ENCODE measurements around the gene FAM83B.
"Not testable (repeated sequence)": the region's sequence is repeated elsewhere in the genome, so short reads cannot be mapped to it uniquely, and the experiment has no call there.

The FAM83B gene, protein sequence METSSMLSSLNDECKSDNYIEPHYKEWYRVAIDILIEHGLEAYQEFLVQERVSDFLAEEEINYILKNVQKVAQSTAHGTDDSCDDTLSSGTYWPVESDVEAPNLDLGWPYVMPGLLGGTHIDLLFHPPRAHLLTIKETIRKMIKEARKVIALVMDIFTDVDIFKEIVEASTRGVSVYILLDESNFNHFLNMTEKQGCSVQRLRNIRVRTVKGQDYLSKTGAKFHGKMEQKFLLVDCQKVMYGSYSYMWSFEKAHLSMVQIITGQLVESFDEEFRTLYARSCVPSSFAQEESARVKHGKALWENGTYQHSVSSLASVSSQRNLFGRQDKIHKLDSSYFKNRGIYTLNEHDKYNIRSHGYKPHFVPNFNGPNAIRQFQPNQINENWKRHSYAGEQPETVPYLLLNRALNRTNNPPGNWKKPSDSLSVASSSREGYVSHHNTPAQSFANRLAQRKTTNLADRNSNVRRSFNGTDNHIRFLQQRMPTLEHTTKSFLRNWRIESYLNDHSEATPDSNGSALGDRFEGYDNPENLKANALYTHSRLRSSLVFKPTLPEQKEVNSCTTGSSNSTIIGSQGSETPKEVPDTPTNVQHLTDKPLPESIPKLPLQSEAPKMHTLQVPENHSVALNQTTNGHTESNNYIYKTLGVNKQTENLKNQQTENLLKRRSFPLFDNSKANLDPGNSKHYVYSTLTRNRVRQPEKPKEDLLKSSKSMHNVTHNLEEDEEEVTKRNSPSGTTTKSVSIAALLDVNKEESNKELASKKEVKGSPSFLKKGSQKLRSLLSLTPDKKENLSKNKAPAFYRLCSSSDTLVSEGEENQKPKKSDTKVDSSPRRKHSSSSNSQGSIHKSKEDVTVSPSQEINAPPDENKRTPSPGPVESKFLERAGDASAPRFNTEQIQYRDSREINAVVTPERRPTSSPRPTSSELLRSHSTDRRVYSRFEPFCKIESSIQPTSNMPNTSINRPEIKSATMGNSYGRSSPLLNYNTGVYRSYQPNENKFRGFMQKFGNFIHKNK

DNA sequence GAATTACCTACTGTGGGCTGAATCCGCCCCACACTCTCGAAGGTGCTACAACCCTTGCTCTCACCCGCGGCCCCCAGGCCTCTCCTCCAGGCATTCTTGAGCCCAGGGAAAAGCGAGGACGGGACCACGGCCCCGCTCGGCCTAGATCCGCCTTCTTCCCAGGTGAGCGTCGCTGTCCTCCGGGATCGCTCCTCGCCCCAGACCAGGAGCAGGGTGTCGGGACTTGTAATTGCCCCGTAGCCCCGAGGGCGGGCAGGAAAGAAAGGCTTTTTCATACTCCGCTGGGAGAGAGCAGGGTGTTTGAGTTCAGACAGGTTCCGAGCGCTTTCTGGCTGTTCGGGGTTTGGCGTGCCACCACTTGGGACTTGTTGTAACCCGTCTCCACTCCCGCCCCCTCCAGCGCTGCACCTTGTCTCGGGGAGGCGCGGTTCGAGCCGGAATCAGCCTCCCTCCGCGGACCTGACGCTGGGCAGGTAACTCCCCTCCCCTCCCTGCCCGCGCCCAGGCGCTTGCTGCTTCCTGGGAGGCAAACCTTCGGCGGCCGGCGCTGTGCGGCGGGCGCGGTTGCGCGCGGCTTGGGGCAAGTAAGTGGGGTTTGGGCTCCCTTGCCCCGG is at the start of gene FAM83B:
Gene FAM83B (plus strand): TSS at position 529 of the 614 bp plus-strand sequence. CDS start 23,476 bp downstream, outside the sequence.
- DNase-seq = no peak

GRCh38 chr6:54796918-54797317 is 49.7 kb upstream of the FAM83B start:
- DNase-seq = not testable (repeated sequence)

- no peak for DNase-seq
Measured at GRCh38 chr6:54800050-54800600, 46.4 kb upstream of the FAM83B start.

DNA sequence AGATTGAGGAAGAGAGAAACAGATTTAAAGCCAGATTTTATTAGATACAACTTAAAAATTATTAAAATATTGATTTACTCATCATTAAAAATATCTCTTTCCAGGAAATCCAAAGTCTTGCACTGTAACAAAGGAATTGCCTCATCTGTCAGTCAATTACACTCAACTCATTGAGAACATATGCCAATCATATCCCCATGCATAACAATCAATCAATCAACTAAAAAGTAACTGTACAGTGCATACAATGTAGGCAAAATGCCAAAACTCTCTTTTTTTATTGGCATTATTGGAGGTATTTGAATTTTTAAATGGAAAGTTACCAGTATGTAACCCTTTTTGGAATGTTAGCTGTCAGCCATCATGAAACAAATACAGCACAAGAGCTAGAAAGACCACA is 45.3 kb upstream of the FAM83B start:
- no peak for DNase-seq

DNA sequence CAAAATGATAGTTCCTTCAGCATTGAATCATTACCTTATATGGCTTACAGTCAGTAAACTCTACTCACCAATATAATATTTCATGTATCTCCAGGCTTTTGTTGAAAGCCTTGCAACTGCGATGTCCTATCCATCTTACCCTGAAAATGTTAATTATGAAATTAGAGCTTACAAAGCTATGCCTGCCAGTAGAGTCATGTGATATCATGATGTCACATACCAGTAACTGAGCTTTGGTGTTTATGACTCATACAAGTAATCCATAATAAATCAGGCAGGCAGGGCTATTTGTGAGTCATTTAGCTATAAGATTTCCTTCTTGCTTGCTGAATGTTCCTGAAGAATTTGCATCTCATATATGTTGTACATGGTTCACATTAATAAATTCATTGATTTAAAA is 44.9 kb upstream of the FAM83B start:
- no peak for DNase-seq

DNA sequence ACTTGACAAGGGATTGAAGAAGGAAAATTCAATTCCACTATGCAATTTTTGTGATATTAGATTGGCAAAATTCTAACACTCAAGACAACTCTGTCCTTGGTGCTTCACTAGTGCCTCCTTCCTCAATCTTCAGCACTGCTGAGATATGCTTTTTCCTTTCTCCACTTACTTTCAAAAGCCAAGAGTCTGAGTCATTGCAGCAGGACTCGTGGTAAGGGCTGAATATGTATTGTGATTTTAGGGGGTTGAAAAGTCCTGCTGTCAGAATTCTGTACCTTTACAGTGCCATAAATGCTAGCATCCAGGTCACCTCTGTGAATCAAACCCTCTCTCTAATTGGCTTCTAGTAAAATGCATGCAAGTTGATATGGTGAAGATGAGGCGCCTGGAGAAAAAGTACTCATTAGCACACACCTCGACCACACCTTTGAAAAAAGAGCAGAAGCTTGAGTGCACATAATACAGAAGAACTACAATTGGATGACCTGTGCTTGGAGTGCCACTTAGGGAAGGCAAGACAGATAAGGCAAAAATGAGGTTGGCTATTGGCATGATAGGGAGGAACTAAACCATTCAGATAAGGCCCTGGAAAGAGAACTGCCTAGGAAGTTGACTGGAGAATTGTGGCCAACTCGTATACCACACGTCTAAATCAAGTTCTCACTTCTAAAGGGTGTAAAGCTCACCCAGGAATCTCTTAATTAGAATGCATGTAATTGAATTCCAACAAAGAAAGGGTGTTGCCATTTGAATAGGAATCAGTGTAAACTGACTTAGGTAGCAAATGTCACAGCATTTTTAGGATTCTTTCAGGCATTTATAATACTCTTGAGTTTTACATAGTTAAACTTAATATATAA is 43.6 kb upstream of the FAM83B start:
- DNase-seq = no peak

DNA sequence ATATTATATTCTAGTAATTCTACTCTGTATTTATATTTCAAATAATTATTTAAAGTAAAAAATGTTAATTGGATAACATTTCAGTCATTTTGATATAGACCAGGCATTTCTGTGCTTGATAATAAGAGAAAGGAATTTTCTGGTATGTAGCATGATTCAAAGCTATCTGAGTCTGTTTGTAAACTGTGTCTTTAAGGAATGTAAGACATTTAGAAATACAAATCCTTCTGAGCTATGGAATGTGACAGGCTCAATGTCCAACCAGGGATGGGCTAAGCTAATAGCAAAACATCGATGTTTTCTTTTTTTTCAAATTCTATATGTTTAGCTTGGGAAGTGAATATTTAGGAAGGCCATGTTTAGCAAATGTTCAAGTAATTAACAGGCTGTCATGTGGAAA is 41.5 kb upstream of the FAM83B start:
- no peak for DNase-seq

DNA sequence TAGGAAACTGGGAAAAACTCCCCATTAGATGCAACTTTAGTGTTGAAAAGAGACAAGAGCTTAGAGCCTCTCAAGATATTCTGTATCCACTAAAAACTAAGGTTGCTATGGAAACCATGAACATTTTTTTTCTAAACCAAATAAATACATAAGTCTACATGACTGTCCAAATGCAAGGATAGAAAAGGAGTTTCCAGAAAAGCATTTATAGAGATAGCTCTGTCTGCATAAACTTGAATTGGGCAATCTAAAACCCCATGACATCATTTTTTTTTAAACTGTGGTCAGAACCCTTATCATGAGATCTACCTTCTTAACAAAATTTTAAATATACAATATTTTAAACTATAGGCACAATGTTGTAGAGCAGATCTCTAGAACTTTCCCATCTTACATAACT is 36.4 kb upstream of the FAM83B start:
- no peak for DNase-seq

DNA sequence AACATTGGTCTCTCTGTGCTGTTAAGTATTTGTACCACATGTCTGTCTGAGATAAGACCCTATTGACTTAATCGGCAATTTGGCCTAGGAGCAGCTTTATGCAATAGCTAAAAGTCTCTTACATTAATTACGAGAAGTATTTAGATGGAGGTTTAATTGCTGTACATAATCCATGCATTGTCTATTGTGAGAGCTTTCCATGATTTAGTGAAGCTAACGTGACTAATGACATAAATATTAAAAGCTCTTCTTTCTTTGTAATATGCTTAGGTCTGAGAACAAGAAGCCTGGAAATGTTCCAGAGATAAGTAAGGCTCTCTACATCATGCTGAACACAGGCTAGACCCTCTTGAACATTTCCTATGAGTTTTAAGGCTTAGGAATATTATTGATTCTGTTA is 32.7 kb upstream of the FAM83B start:
- DNase-seq = no peak

DNA sequence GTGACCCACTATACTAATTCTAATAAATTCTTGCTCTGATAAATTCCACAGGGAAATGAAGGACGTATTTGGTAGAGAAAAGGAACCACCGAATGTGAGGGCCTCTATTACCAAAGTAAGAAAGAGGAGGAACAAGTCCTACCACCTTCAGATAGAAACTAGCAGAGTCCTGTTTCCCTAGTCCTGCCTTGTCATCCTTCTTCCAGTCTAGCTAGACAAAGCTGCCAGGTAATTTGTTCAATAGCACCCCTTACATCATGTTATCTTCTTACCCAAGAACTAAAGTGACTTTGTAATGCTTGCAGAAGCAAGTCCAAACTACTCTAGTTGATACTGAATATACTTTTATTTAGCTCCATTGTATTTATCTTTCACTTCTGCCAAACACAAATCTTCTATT is 29.3 kb upstream of the FAM83B start:
- no peak for DNase-seq

DNA sequence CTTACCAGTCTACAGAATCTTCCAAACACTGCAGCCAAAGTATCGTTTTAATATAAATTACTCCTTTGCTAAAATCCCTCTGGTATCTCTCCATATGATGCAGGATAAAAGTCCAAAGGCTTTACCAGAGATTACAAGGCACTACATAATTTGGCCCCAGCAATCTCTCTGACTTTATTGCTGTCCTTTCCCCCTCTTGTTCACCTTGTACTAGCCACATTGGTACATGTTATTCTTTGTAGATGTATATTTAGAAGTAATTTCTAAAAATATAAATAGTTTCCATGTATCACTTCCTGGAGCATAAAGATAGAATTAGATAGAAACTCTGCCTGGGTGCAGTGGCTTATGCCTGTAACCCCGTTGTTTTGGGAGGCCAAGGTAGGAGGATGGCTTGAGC is 28.7 kb upstream of the FAM83B start:
- no peak for DNase-seq

DNA sequence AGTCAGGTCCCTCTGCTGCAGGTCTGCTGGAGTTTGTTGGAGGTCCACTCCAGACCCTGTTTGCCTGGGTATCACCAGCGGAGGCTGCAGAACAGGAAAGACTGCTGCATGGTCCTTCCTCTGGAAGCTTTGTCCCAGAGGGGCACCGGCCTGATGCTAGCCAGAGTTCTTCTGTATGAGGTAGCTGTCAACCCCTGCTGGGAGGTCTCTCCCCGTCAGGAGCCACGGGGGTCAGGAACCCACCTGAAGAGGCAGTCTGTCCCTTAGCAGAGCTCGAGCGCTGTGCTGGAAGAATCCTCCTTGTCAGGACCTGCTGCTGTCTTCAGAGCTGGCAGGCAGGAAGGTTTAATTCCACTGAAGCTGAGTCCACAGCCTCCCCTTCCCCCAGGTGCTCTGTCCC is 22.3 kb upstream of the FAM83B start:
- not testable (repeated sequence) for DNase-seq

DNA sequence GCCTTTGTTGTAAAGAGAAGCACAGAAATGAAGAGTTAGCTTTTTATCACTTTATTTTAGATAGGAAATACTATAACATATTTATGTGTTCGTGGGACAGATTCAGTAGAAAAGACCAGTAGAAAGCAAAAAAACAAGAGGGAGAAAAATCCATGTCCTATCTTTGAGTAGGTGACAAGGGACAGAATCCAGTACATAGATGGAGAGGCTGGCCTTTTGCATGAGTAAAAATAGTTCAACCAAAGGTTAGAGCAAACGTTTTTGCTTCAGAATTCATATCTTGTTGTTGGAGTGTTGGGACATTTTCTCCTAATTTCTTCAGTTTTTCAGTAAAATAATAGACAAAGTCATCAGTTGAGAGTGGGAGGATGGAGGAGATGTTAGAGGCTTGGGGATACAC is 19.6 kb upstream of the FAM83B start:
- DNase-seq = no peak

DNA sequence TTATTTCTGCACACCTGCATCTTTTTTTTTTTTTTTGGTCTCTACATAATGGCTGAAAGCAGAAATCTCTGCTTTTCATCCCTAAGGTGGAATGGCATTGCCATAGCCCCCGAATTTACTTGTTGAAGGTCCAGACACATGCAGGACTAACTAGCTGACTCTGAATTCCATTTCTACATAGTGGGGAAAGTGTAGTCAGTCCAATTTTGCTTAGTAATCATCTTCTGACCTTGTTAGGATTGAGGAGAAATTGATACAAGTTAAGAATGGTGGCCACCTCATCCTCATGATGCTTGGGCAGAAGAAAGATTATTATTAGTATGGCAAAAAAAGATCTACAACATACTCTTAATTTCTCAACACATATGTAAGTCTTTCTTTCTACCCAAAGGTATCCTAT is 16.4 kb upstream of the FAM83B start:
- no peak for DNase-seq

DNA sequence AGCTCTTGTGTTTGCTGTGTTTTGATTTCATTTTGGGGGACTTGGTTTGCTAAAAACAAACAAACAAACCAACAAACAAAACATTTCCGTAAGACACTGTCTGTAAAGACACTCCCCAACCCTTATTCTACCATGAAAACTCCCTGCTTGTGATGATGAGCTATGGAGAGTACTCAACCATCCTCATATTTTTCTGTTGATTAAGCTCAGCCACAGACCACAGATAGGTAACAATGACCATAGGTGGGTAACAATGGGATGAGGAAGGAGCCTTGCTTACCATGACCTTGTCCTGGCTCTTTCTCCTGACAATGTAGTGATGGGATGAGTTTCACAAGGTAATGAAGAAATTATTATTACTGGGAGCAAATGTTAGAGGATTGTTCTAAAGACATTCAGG is 11.4 kb upstream of the FAM83B start:
- no peak for DNase-seq

- DNase-seq = no peak
Measured at GRCh38 chr6:54846857-54847674, 495 bp downstream of the FAM83B start.

GRCh38 chr6:54847799-54848597 is 1.4 kb downstream of the FAM83B start:
- no peak for DNase-seq

DNA sequence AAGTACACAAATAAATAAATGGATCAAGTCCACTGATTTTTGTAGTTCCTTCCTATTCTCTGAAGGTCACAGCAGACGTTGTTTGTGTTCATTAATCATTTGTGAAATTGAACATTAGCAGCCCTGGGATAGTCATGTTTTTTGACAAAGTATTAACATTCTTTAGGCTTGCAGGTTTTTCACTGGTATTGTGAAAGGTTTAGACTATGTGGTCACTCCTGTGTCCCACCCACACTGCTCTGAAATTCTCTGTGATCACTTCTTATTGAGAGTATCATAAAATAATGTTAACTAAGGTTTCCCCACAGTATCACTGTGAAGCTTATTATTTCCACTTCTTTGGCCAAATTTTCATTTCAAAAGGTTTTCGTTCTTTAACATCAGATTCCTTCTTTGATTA is 3.5 kb downstream of the FAM83B start:
- no peak for DNase-seq

DNA sequence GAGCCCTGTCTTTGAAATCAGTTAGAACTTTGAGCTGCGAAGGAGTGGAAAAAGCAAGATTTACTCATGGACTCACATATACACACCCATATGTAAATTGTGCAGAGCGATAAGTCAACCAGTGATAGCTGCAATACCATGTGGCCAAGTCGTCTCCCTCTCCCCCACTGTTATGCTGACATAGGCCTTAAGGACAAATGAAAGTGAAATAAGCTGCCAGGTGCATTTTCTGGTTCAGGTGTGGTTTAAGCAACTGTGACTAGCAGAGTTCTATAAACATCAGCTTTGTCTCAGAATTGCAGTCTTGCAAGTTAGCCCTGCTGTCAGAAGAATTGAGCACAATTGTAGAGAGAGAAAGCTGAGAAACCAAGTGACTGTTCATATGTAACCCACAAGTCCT is 9.6 kb downstream of the FAM83B start:
- no peak for DNase-seq

GRCh38 chr6:54860132-54860531 is 13.6 kb downstream of the FAM83B start:
- DNase-seq = no peak
